Suprapubic skin (tissue), 4 donors: ENCODE measurements around the gene SORCS1.

Source experiments
- CTCF ChIP-seq, 2 donors: fragments of 200-600 bp in 1 of 2; fragments of 450-650 bp in 1 of 2; sonication (generic) in 1 of 2; IDR thresholded peaks; one replicate each; pipeline ENCODE4 v1.5.1; 2016 to 2019; ENCODE audit warnings: antibody characterized with exemption in 2 of 2, mild to moderate bottlenecking in 1 of 2, moderate library complexity in 1 of 2
- EP300 ChIP-seq: sonication (generic); formaldehyde crosslinking; IDR thresholded peaks from one replicate; pipeline ENCODE4 v1.6.1; 2017; ENCODE audit warnings: antibody characterized with exemption
- POLR2A ChIP-seq, 2 donors: fragments of 450-650 bp; IDR thresholded peaks; one replicate each; pipeline ENCODE4 v1.6.1; 2017; ENCODE audit warnings: antibody characterized with exemption in 2 of 2, mild to moderate bottlenecking in 2 of 2, moderate library complexity in 2 of 2
- POLR2AphosphoS5 ChIP-seq, 3 donors: sonication (generic); formaldehyde crosslinking; IDR thresholded peaks; one replicate each; pipeline ENCODE4 v1.6.1; 2017; ENCODE audit warnings: antibody characterized with exemption in 3 of 3

- TF ChIP-seq POLR2A (IDR thresholded peaks at IDR 0.05) (no peak), EP300 (no peak), CTCF (IDR thresholded peaks at IDR 0.05) (no peak), POLR2AphosphoS5 (IDR thresholded peaks at IDR 0.05) (no peak)
These were observed 100.4 kb downstream of the SORCS1 start for GRCh38 chr10:107064075-107064474.
